Body of pancreas (tissue), 4 donors: ENCODE measurements around the gene FSTL1. TPM values are rescaled to one million over a fixed set of nuclear protein-coding genes. Genes with fewer than 3 reads are reported as not detected.

Experiments
- ATAC-seq: fragments of 150-250 bp; one replicate; pipeline ENCODE4 v1.9.1; 2016
- DNase-seq, 4 donors: peaks; one replicate each; pipeline ENCODE4 v3.0.0-alpha.2; 2019
- H3K27ac ChIP-seq, 4 donors: fragments of 200-600 bp; sonication (generic); 1 replicate in 3 of 4; 2 replicates in 1 of 4; pipeline versions ENCODE4 v1.5.1 to v1.6.1; 2016 to 2019; ENCODE audit warnings: mild to moderate bottlenecking in 1 of 4, mixed read lengths in 1 of 4, moderate library complexity in 1 of 4
- H3K27me3 ChIP-seq, 2 donors: fragments of 200-600 bp; sonication (generic); one replicate each; pipeline ENCODE4 v1.6.0; 2016; ENCODE audit warnings: mild to moderate bottlenecking in 1 of 2
- H3K36me3 ChIP-seq, 2 donors: fragments of 200-600 bp; sonication (generic); replicated peaks in 1 of 2; 2 replicates each; pipeline ENCODE4 v1.5.1; 2016; ENCODE audit warnings: low read depth in 2 of 2; ENCODE audit not compliant: insufficient read depth in 1 of 2
- H3K4me1 ChIP-seq: fragments of 200-600 bp; sonication (generic); one replicate; pipeline ENCODE4 v1.6.0; 2016
- H3K4me3 ChIP-seq, 2 donors: fragments of 200-600 bp; sonication (generic); 1 replicate in 1 of 2; 2 replicates in 1 of 2; pipeline ENCODE4 v1.5.1; 2016 to 2019
- H3K9me3 ChIP-seq, 3 donors: fragments of 200-600 bp; sonication (generic); 1 replicate in 2 of 3; 2 replicates in 1 of 3; pipeline ENCODE4 v1.5.1; 2016
- CTCF ChIP-seq, 7 experiments: fragments of 450-650 bp in 4 of 7; fragments of 200-600 bp in 3 of 7; sonication (generic) in 3 of 7; IDR thresholded peaks; one replicate each; pipeline ENCODE4 v1.5.1; 2016 to 2019; ENCODE audit warnings: antibody characterized with exemption in 7 of 7
- POLR2A ChIP-seq, 3 donors: fragments of 450-650 bp; IDR thresholded peaks; one replicate each; pipeline ENCODE4 v1.6.1; 2016; ENCODE audit warnings: antibody characterized with exemption in 3 of 3, mild to moderate bottlenecking in 2 of 3
- WGBS, 2 donors: methylation state at CpG; one replicate each; pipeline ENCODE4 v1.1.5; 2017; 5-methylcytosine and 5-hydroxymethylcytosine counted together
- intact Hi-C: fragments of 100-400 bp; cut with DNase I; formaldehyde crosslinking; loops from one replicate; pipeline ENCODE4 v1.15.1; 2023
- total RNA-seq, 2 donors: library from RNA; depleted of rRNA; stranded (reverse); fragments of >200 nt; gene quantifications; one replicate each; pipeline ENCODE4 v1.1.0, GENCODE V29; 2016

Gene FSTL1
- total RNA-seq, 2 donors from 2014 or later: 55.0 to 82.2 TPM

- no peaks in the 10 kb centered on the region for H3K36me3 ChIP-seq
- ATAC-seq (no peak), DNase-seq (no peak)
- H3K4me1 ChIP-seq: no peaks in the 10 kb centered on the region
- TF ChIP-seq POLR2A (IDR thresholded peaks at IDR 0.05): no peak
- TF ChIP-seq CTCF (IDR thresholded peaks at IDR 0.05): no peak
- no peak overlapping the region for H3K4me3 ChIP-seq
- H3K27me3 ChIP-seq: no peaks in the 10 kb centered on the region
- no peaks in the 10 kb centered on the region for H3K9me3 ChIP-seq
- H3K27ac ChIP-seq: no peak overlapping the region
- intact Hi-C loops: no loop called here
Measured at GRCh38 chr3:120370463-120370862, 80.3 kb downstream of the FSTL1 start.

GRCh38 chr3:120369037-120369467 lies 81.7 kb downstream of the FSTL1 start:
- Histone ChIP-seq H3K27ac (no peak overlapping the region), H3K9me3 (no peaks in the 10 kb centered on the region), H3K4me1 (no peaks in the 10 kb centered on the region), H3K27me3 (no peaks in the 10 kb centered on the region), H3K4me3 (no peak overlapping the region), H3K36me3 (no peaks in the 10 kb centered on the region)
- DNase-seq (peak in 3 of 4 donors; percentile 11 to 16 (median 16)), ATAC-seq (peak; percentile 74)
- TF ChIP-seq POLR2A (IDR thresholded peaks at IDR 0.05) (no peak), CTCF (IDR thresholded peaks at IDR 0.05) (no peak)
- intact Hi-C loops: no loop called here
- WGBS, 2 donors: 11 to 12% methylated on average over 2 of the region's 2 CpGs

GRCh38 chr3:120368172-120368571 lies 82.6 kb downstream of the FSTL1 start:
- intact Hi-C loops: no loop called here
- H3K9me3 ChIP-seq: no peaks in the 10 kb centered on the region
- no peak overlapping the region for H3K4me3 ChIP-seq
- WGBS, 2 donors: 57 to 60% methylated on average over 3 of the region's 3 CpGs
- H3K4me1 ChIP-seq: no peaks in the 10 kb centered on the region
- H3K36me3 ChIP-seq: no peaks in the 10 kb centered on the region
- no peak for ATAC-seq
- DNase-seq: no peak
- no peak for TF ChIP-seq POLR2A (IDR thresholded peaks at IDR 0.05)
- TF ChIP-seq CTCF (IDR thresholded peaks at IDR 0.05): no peak
- H3K27ac ChIP-seq: no peak overlapping the region
- H3K27me3 ChIP-seq: no peaks in the 10 kb centered on the region

GRCh38 chr3:120364821-120365220 lies 86.0 kb downstream of the FSTL1 start:
- ATAC-seq: no peak
- WGBS, 2 donors: 0 to 13% methylated on average over 1 of the region's 1 CpG
- Histone ChIP-seq H3K27ac (no peak overlapping the region), H3K27me3 (no peaks in the 10 kb centered on the region), H3K36me3 (no peaks in the 10 kb centered on the region), H3K4me3 (no peak overlapping the region), H3K4me1 (no peaks in the 10 kb centered on the region), H3K9me3 (no peaks in the 10 kb centered on the region)
- intact Hi-C loops: no loop called here
- DNase-seq: no peak
- TF ChIP-seq CTCF (IDR thresholded peaks at IDR 0.05) (no peak), POLR2A (IDR thresholded peaks at IDR 0.05) (no peak)

GRCh38 chr3:120364101-120364500 lies 86.7 kb downstream of the FSTL1 start:
- H3K4me1 ChIP-seq: no peaks in the 10 kb centered on the region
- WGBS, 2 donors: 16 to 30% methylated on average over 1 of the region's 1 CpG
- DNase-seq: no peak

More at GRCh38 chr3:120364101-120364500, 86.7 kb downstream of the FSTL1 start:
- Histone ChIP-seq H3K27ac (no peak overlapping the region), H3K9me3 (no peaks in the 10 kb centered on the region), H3K27me3 (no peaks in the 10 kb centered on the region), H3K36me3 (no peaks in the 10 kb centered on the region), H3K4me3 (no peak overlapping the region)
- TF ChIP-seq CTCF (IDR thresholded peaks at IDR 0.05) (no peak), POLR2A (IDR thresholded peaks at IDR 0.05) (no peak)
- intact Hi-C loops: no loop called here
- no peak for ATAC-seq
